Glomerular endothelial cell (primary cell): ENCODE data around the gene FOXI1. TPM values are rescaled to one million over a fixed set of nuclear protein-coding genes. Genes with fewer than 3 reads are reported as not detected.
"Not testable (repeated sequence)": the region's sequence is repeated elsewhere in the genome, so short reads cannot be mapped to it uniquely, and the experiment has no call there.

Experiments
- DNase-seq: peaks from one replicate; pipeline ENCODE4 v3.0.0-alpha.2; 2011; ENCODE audit warnings: low read depth, low spot score; ENCODE audit errors: extremely low read depth
- total RNA-seq: library from RNA; depleted of rRNA; stranded (reverse); fragments of >200 nt; gene quantifications from 2 replicates; pipeline ENCODE4 v1.2.3, GENCODE V29; 2015

FOXI1 gene
- total RNA-seq, 1 donor from 2014 or later: not detected

DNA sequence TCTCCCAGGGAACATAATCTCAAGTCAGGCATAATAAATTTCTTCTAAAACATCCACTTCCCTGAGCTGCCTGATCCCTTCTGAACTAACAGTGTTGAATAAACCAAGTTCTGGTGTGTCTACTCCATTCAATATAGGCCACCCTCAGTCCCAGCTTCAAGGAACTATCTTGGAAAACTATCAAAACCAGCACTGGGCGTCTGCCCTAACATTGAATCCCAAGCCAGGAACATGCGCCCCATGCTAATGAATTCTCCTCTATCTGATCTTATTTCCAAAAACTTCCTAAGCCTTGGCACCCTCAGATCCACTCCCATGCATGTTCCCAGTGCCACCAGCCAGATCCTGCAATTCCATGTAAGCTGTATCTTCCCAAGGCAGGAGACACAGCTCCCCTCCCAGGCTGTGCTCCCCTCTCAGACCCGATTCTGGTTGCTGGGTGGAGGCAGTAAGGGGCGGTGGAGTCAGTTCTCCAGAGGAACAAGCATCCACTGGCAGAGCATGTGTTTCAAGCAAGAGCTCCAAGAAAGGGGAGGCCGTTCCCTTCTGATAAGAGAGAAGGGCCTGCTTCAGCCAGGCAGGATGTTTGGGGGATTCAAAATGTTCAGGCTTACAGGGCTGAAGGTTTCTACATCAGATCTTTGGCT, 13.1 kb upstream of the FOXI1 start:
- DNase-seq: no peak

GRCh38 chr5:170094329-170094728, 11.4 kb upstream of the FOXI1 start:
- DNase-seq: not testable (repeated sequence)

- no peak for DNase-seq
Observed at GRCh38 chr5:170095646-170096045, 10.1 kb upstream of the FOXI1 start.

DNA sequence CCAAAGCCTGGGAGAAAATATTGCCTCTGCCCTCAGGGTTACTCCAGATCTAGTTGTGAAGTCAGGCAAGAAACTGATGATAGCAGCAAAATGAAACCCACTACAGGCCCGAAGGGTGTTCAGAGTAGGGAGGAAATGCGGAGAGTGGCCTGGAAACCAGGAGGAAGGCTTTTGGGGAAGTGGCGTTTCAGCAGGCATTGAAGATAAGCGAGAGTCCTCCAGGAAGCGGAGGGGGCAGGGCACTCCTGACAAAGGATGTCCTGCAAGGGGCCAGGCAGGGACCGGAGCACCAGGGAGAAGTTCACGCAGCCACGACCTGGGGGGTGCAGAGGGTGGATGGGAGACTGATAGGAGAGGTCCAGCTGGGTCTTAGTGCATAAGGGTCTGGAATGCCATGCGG, 7.8 kb upstream of the FOXI1 start:
- DNase-seq: no peak

DNA sequence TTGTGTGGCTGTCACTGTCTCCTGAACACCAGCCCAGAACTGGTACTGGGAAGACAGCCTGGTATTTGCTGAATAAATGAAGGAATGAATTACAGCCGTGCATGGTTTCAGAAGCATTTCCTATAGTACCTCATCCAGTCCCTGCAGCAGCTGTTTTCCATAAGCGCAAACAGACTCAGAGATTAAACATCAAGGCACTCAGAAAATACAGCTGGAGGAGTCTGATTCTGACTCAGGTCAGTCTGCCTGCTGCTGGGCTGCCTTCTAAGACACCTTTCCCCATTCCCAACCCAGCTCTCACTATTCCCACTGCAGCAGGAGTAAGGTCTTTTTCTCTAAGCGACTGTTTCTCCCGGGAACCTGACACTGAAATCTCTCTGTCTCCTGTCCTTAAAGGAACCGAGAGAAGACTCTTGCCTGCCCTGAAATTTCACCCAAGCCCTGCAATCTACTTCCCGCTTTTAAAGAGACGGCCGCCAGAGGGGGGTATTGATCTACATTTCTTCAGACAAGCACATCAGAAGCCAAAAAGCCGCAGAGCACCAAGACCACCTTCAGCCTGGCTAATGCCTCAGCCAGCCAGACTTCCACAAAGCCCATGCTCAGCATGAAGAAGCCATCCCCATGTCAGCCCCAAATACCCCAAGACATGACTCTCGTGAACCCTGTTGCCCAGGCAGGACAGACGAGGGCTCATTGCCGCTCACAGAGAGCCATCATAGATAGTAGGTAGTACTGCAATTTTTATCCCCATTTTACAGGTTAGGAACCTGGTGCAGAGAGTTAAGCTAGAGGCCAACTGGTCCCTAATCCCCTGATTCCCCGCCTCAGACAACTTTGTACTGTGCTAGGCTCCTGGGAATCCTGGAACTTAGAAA, 5.4 kb upstream of the FOXI1 start:
- DNase-seq: peak; percentile 73

DNA sequence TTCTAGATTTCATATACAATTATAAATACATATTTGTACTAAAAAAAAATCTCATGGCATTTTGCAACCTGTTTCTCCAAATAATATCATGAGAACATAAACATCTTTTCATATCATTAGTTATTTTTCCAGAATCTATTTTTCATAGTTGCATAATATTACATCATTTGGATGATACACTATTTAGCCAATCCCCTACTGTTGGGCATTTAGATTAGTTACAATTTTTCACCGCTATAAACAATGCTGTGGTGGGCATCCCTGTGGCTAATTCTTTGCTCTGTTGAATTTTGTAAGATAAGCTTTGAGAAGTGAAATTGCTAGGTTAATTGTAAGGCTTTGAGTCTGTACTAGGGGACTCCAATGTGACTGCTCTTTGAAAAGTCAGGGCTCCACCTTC, 2.2 kb upstream of the FOXI1 start:
- no peak for DNase-seq

DNA sequence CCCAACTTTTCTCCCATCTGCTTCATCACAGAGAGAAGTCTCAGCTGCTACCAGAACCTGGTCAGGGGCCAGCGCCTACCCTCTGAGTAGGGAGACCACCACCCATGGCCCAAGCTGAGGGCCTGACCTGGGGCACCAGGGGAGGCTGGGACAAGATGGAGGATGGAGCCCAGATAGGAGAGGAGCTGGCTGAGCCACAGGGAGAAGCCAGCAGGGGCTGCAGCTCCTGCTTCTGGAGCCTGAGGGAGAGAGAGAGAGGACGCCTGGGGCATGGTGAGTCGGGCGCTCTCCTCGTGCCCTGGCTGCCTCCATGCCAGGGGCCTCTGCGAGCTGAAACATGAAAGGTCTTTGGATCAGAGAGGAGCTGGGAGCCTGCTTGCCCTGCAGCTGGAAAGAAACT, 1.4 kb upstream of the FOXI1 start:
- DNase-seq: no peak

GRCh38 chr5:170104710-170105109, 987 bp upstream of the FOXI1 start:
- no peak for DNase-seq

DNA sequence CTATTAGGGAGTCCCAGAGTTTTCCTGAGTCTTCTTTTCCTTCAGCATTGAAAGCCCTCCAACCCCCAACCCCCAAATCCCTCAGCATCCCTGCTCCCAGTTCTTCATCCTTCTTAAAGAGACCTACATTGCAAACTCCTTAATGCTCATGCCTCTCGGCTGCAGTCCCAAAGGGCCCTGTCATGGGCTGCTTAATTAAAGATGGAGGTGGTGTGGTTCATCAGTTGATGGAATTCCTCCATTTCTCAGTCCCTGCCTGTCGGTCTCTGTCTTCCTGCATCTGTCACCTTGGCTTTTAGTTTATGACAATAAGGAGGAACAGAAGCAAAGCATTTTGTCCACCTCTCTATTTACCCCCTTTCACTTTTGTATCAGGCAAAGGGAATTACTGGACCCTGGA, 2.0 kb downstream of the FOXI1 start:
- DNase-seq: no peak

- DNase-seq: no peak
Observed at GRCh38 chr5:170108266-170108785, 2.6 kb downstream of the FOXI1 start.

DNA sequence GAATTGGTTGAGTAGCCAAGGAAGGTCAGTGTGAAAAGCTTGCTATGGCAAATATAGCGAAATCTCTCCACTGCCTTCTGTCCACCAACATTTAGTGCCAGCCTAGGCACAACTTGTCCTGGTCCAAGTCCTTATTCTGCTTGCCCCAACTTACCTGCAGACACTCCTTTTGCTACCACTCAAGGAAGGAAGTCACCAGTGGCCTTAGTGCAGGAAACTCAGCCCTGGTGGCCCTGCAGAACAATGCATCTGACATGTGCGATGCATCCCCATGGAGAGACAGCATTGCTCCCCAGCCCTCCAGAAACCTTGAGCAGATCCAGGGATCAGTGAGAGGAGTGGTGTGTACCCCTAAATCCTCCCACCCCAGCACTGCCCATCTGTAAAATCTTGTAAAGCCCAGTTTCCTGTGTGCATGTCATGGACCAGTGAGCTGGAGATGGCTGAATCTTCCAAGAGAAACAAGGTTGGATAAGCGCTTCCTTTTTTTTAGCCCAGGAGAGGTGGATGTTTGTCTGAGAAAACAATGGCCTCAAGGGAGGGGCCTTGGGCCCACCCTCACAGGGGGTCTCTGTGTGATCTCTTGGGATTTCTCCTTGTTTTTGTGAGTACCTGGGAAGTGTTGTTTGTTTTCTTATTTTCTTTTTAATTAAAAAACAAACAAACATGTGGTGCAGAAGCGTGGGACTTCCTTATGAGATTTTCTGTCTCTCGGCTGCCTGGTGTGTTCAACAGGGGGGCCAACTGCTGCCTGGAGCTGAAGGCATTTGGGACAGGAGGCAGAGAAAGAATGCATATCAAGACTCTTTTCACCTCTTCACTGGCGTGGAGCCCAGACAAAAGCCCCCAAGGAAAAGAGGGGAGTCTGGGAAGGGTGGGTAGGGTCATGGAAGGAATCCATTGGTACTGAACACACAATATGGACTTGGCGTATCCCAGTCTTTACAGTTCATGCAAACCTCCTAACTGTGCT, 3.6 kb downstream of the FOXI1 start:
- no peak for DNase-seq

GRCh38 chr5:170110403-170111087, 4.8 kb downstream of the FOXI1 start:
- DNase-seq: no peak

GRCh38 chr5:170111088-170111785, 5.5 kb downstream of the FOXI1 start:
- no peak for DNase-seq

- no peak for DNase-seq
Observed at GRCh38 chr5:170112876-170113521, 7.3 kb downstream of the FOXI1 start.

DNA sequence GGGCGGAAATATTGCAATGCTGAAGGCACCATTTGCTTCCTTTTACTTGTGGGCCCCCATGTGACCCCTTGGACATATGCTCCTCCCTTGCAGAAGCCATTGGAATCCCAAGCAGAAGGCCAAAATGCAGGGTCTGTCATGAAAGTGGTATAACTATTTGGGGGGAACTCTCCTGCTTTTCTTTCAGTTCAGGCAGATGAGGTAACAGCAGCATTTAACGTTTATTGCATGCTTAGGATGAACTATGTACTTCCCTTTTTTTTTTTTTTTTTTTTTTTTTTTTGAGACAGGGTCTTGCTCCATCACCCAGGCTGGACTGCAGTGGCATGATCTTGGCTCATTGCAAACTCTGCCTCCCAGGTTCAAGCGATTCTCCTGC, 7.8 kb downstream of the FOXI1 start:
- DNase-seq: no peak

GRCh38 chr5:170114271-170114670, 8.6 kb downstream of the FOXI1 start:
- no peak for DNase-seq

DNA sequence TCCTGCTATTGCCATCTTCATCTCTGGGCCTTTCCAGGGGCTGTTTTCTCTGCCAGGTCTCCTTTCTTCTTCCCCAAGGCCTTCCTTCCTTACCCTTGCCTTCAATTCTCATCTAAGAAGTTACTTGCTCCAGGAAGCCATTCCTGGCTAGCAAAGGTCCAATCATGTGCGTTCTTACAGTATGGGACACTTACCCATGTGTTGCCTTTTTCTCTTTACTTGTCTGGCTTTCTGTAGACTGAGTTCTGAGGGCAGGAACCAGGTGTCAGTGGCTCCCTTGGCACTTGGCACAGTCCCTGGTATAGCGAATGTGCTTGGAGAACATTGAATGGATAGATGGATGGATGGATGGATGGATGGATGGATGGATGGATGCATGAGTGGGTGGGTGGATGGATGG, 10.2 kb downstream of the FOXI1 start:
- no peak for DNase-seq

DNA sequence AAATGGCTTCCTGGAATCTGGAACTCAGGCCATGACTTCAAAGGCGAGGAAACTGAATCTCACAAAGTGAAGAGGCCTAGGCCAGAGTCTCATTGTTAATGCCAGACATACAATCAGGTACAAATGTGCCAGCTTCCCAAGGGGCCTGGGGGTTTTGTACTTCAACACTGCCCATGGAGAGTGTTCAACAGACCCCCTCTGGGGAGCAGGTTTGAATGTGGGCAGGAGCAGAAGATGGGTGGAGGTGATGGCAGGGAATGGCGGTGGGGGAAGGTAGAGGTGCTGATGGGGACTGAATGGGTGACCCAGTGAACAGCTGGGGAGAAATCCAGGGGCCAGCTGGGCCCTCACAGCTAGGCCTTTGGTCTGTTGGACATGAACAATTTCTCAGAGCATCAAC, 12.0 kb downstream of the FOXI1 start:
- DNase-seq: no peak

DNA sequence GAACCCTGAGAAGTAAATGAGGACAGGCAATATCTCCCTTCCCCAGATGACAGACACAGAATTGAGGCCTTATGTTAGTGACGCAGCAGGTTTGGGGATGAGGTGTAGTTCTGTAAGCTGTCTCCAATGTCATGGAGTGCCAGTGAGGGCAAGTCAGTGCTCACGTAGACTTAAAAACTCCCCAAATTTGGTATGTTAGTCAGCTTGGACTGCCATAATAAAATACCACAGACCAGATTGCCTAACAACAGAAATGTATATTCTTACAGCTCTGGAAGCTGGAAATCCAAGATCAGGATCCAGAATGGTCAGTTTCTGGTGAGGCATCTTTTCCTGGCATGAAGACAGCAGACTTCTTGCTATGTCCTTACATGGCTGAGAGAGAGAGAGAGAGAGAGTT, 14.9 kb downstream of the FOXI1 start:
- no peak for DNase-seq
